H1 (cell line): ENCODE measurements around the gene CST9L. TPM values are rescaled to one million over a fixed set of nuclear protein-coding genes. Genes with fewer than 3 reads are reported as not detected.

ENCODE experiments used
- CTCF ChIA-PET: fragments of 300-600 bp; sonication (Branson Sonifier 250); formaldehyde crosslinking; loops from one replicate; lab custom pipeline; 2021; ENCODE audit not compliant: partially characterized antibody; lab: Charles Lee
- POLR2A ChIA-PET: fragments of 300-600 bp; sonication (Branson Sonifier 250); formaldehyde crosslinking; loops from one replicate; lab custom pipeline; 2021; ENCODE audit warnings: inconsistent platforms; ENCODE audit not compliant: partially characterized antibody; lab: Charles Lee
- DNase-seq, 2 experiments: peaks; one replicate each; pipeline versions ENCODE4 v3.0.0 to v3.0.0-alpha.2; 2010 to 2022; ENCODE audit warnings: low spot score in 2 of 2, low read depth in 1 of 2, mixed read lengths in 1 of 2
- FAIRE-seq: peaks from 2 replicates; lab custom pipeline; 2011; peaks lifted over from hg19 to GRCh38; lab: Jason Lieb, UNC
- H2AFZ ChIP-seq: 2 replicates; pipeline ENCODE4 v1.8.1; 2012; ENCODE audit warnings: low read length, inconsistent platforms
- H2AK5ac ChIP-seq: 2 replicates; pipeline ENCODE4 v1.6.1; 2013; ENCODE audit warnings: low read depth, low read length
- H2BK120ac ChIP-seq: replicated peaks from 2 replicates; pipeline ENCODE3; 2013; ENCODE audit warnings: low read depth, low read length, inconsistent platforms
- H2BK12ac ChIP-seq: 2 replicates; pipeline ENCODE4 v1.6.1; 2013; ENCODE audit warnings: low read depth, low read length
- H2BK15ac ChIP-seq: 2 replicates; pipeline ENCODE4 v1.6.1; 2013; ENCODE audit warnings: low read length
- H2BK20ac ChIP-seq: 2 replicates; pipeline ENCODE4 v1.6.1; 2013; ENCODE audit warnings: low read length
- H2BK5ac ChIP-seq: 2 replicates; pipeline ENCODE4 v1.6.1; 2013; ENCODE audit warnings: low read depth, low read length
- H3K14ac ChIP-seq: 2 replicates; pipeline ENCODE4 v1.6.1; 2013; ENCODE audit warnings: inconsistent platforms; ENCODE audit not compliant: insufficient read length
- H3K18ac ChIP-seq: 2 replicates; pipeline ENCODE4 v1.6.1; 2013; ENCODE audit warnings: low read length; ENCODE audit errors: extremely low read depth
- H3K23ac ChIP-seq: 2 replicates; pipeline ENCODE4 v1.6.1; 2013; ENCODE audit warnings: inconsistent platforms; ENCODE audit not compliant: insufficient read length
- H3K23me2 ChIP-seq: 2 replicates; pipeline ENCODE4 v1.6.1; 2013; ENCODE audit warnings: low read depth, low read length
- H3K27ac ChIP-seq: 2 replicates; pipeline ENCODE4 v1.6.1; 2011; ENCODE audit warnings: low read depth, low read length, inconsistent platforms
- H3K27me3 ChIP-seq, 4 experiments: replicated peaks in 1 of 4; 1 replicate in 1 of 4; 2 replicates in 3 of 4; pipeline versions ENCODE4 v1.6.1 to v1.8.1; 2011 to 2013; ENCODE audit warnings: low read length in 3 of 4, mild to moderate bottlenecking in 3 of 4, inconsistent platforms in 2 of 4, mixed read lengths in 2 of 4, moderate library complexity in 1 of 4; ENCODE audit not compliant: control insufficient read depth in 3 of 4, insufficient read depth in 3 of 4; ENCODE audit errors: extremely low read depth in 1 of 4
- H3K36me3 ChIP-seq, 4 experiments: 2 replicates each; pipeline versions ENCODE4 v1.6.1 to v1.8.1; 2011 to 2013; ENCODE audit warnings: mild to moderate bottlenecking in 4 of 4, low read length in 3 of 4, moderate library complexity in 2 of 4, control low read depth in 1 of 4, inconsistent platforms in 1 of 4; ENCODE audit not compliant: insufficient read depth in 4 of 4, control insufficient read depth in 2 of 4
- H3K4ac ChIP-seq: replicated peaks from 2 replicates; pipeline ENCODE3; 2013; ENCODE audit warnings: low read length, low read depth, mixed read lengths, inconsistent platforms; ENCODE audit not compliant: insufficient read length
- H3K4me1 ChIP-seq, 4 experiments: replicated peaks in 1 of 4; 1 replicate in 1 of 4; 2 replicates in 3 of 4; pipeline versions ENCODE4 v1.6.1 to v1.8.1; 2011 to 2013; ENCODE audit warnings: low read length in 3 of 4, inconsistent platforms in 2 of 4, mixed read lengths in 1 of 4; ENCODE audit not compliant: insufficient read depth in 4 of 4, control insufficient read depth in 3 of 4
- H3K4me2 ChIP-seq, 2 experiments: 2 replicates each; pipeline versions ENCODE4 v1.6.1 to v1.8.1; 2011 to 2013; ENCODE audit warnings: low read depth in 2 of 2, low read length in 2 of 2, control low read depth in 1 of 2, inconsistent platforms in 1 of 2, mild to moderate bottlenecking in 1 of 2; ENCODE audit not compliant: insufficient read depth in 1 of 2
- H3K4me3 ChIP-seq, 4 experiments: fragments of 200-600, 300-600 bp in 1 of 4; sonication (generic), shearing (Covaris generic), sonication (Bioruptor Twin) in 1 of 4; 2 replicates each; pipeline versions ENCODE4 v1.5.1 to v1.8.1; 2011 to 2016; ENCODE audit warnings: low read length in 4 of 4, low read depth in 3 of 4, control low read depth in 2 of 4, inconsistent platforms in 2 of 4, mild to moderate bottlenecking in 2 of 4, mixed read lengths in 1 of 4, moderate library complexity in 1 of 4; ENCODE audit not compliant: insufficient read depth in 2 of 4; ENCODE audit errors: extremely low read depth in 1 of 4
- H3K56ac ChIP-seq: replicated peaks from 2 replicates; pipeline ENCODE3; 2013; ENCODE audit warnings: low read depth, mild to moderate bottlenecking, mixed read lengths, low read length, inconsistent platforms; ENCODE audit not compliant: insufficient read length
- H3K79me1 ChIP-seq: 2 replicates; pipeline ENCODE4 v1.6.1; 2013; ENCODE audit warnings: low read depth, low read length, control low read depth
- H3K79me2 ChIP-seq, 2 experiments: 2 replicates each; pipeline versions ENCODE4 v1.6.1 to v1.8.1; 2012 to 2013; ENCODE audit warnings: low read length in 2 of 2, mild to moderate bottlenecking in 2 of 2, inconsistent platforms in 1 of 2; ENCODE audit not compliant: insufficient read depth in 2 of 2, control insufficient read depth in 1 of 2
- H3K9ac ChIP-seq, 4 experiments: replicated peaks in 1 of 4; 1 replicate in 1 of 4; 2 replicates in 3 of 4; pipeline versions ENCODE4 v1.6.1 to v1.8.1; 2011 to 2013; ENCODE audit warnings: low read depth in 3 of 4, low read length in 3 of 4, control low read depth in 2 of 4, mild to moderate bottlenecking in 2 of 4, moderate library complexity in 2 of 4, inconsistent platforms in 1 of 4; ENCODE audit errors: extremely low read depth in 1 of 4
- H3K9me3 ChIP-seq, 2 experiments: 2 replicates each; pipeline versions ENCODE4 v1.6.1 to v1.8.1; 2012 to 2013; ENCODE audit warnings: mild to moderate bottlenecking in 2 of 2, moderate library complexity in 2 of 2, control low read depth in 1 of 2, inconsistent platforms in 1 of 2, low read depth in 1 of 2, low read length in 1 of 2, mixed read lengths in 1 of 2; ENCODE audit not compliant: insufficient read depth in 2 of 2
- H4K20me1 ChIP-seq, 2 experiments: replicated peaks in 1 of 2; 2 replicates each; pipeline versions ENCODE3 to v1.8.1; 2011 to 2013; ENCODE audit warnings: inconsistent platforms in 2 of 2, low read length in 2 of 2, mild to moderate bottlenecking in 1 of 2; ENCODE audit not compliant: insufficient read depth in 2 of 2, control insufficient read depth in 1 of 2
- H4K5ac ChIP-seq: 2 replicates; pipeline ENCODE4 v1.6.1; 2013; ENCODE audit warnings: low read length, low read depth, mixed read lengths, inconsistent platforms; ENCODE audit not compliant: insufficient read length
- H4K8ac ChIP-seq: 2 replicates; pipeline ENCODE4 v1.8.0; 2013; ENCODE audit warnings: mild to moderate bottlenecking, moderate library complexity, low read length, inconsistent platforms; ENCODE audit not compliant: insufficient read depth; ENCODE audit errors: extremely low read depth
- H4K91ac ChIP-seq: replicated peaks from 2 replicates; pipeline ENCODE3; 2013; ENCODE audit warnings: low read length, mixed read lengths, inconsistent platforms; ENCODE audit not compliant: insufficient read length
- ASH2L ChIP-seq: fragments of 200-600, 300-600 bp; sonication (generic); IDR thresholded peaks from one replicate; pipeline ENCODE4 v1.7.1; 2017; ENCODE audit warnings: low read length
- CBX5 ChIP-seq: fragments of 300-800, 300-1000 bp; sonication (generic); IDR thresholded peaks from 2 replicates; pipeline ENCODE4 v1.7.1; 2016; ENCODE audit warnings: antibody characterized with exemption, low read length, low read depth
- CTBP2 ChIP-seq: IDR thresholded peaks from 2 replicates; pipeline ENCODE4 v1.7.0; 2011; ENCODE audit warnings: borderline replicate concordance, mild to moderate bottlenecking, moderate library complexity, mixed read lengths, low read length; ENCODE audit not compliant: insufficient read depth, insufficient read length
- EP300 ChIP-seq, 2 experiments: IDR thresholded peaks; 1 replicate in 1 of 2; 2 replicates in 1 of 2; pipeline ENCODE4 v1.6.1; 2011 to 2012; ENCODE audit warnings: low read depth in 2 of 2, low read length in 2 of 2, mild to moderate bottlenecking in 2 of 2, borderline replicate concordance in 1 of 2, inconsistent platforms in 1 of 2, moderate library complexity in 1 of 2
- GTF2F1 ChIP-seq: IDR thresholded peaks from 2 replicates; pipeline ENCODE4 v1.6.1; 2012; ENCODE audit warnings: low read depth, low read length, improper control_type of control experiment, borderline replicate concordance
- HDAC6 ChIP-seq: IDR thresholded peaks from one replicate; pipeline ENCODE4 v1.7.1; 2012; ENCODE audit warnings: low read depth, mild to moderate bottlenecking, inconsistent platforms, low read length, moderate library complexity
- KDM1A ChIP-seq: fragments of 200-600, 300-600 bp; sonication (generic); IDR thresholded peaks from 2 replicates; pipeline ENCODE4 v1.7.1; 2016; ENCODE audit warnings: mild to moderate bottlenecking, low read length, borderline replicate concordance
- MAX ChIP-seq: IDR thresholded peaks from 2 replicates; pipeline ENCODE4 v1.6.1; 2012; ENCODE audit warnings: inconsistent platforms
- NANOG ChIP-seq: IDR thresholded peaks from 2 replicates; pipeline ENCODE4 v1.6.1; 2011; ENCODE audit warnings: low read length, low read depth, mild to moderate bottlenecking, inconsistent platforms; ENCODE audit not compliant: insufficient read depth, poor library complexity, severe bottlenecking
- POLR2AphosphoS5 ChIP-seq: IDR thresholded peaks from 2 replicates; pipeline ENCODE4 v1.6.1; 2011; ENCODE audit warnings: low read depth, low read length
- RXRA ChIP-seq: IDR thresholded peaks from 2 replicates; pipeline ENCODE4 v1.6.1; 2011; ENCODE audit warnings: low read depth, mild to moderate bottlenecking, low read length, moderate library complexity; ENCODE audit not compliant: insufficient read depth
- SAP30 ChIP-seq: fragments of 300-600 bp; sonication (generic); IDR thresholded peaks from 2 replicates; pipeline ENCODE4 v1.7.1; 2012; ENCODE audit warnings: low read length, moderate library complexity, mild to moderate bottlenecking, inconsistent platforms; ENCODE audit not compliant: insufficient read depth, insufficient replicate concordance
- SP2 ChIP-seq: IDR thresholded peaks from 2 replicates; pipeline ENCODE4 v1.6.1; 2012; ENCODE audit warnings: mild to moderate bottlenecking, low read length, inconsistent platforms
- SRF ChIP-seq: IDR thresholded peaks from 2 replicates; pipeline ENCODE4 v1.6.1; 2011; ENCODE audit warnings: mild to moderate bottlenecking, low read depth, low read length, moderate library complexity
- TAF7 ChIP-seq: optimal IDR thresholded peaks from 2 replicates; pipeline ENCODE3; 2011; ENCODE audit warnings: low read depth, mild to moderate bottlenecking, inconsistent platforms, low read length, moderate library complexity, borderline replicate concordance
- polyA plus RNA-seq, 7 experiments: library from polyadenylated mRNA; depleted of rRNA in 3 of 7; stranded (reverse) in 5 of 7; unstranded in 2 of 7; fragments of >200 nt in 5 of 7; fragments of 200-250 nt in 2 of 7; gene quantifications; 1 replicate in 5 of 7; 2 replicates in 1 of 7; 4 replicates in 1 of 7; pipeline versions ENCODE4 v1.2.1 to v1.2.3, GENCODE V29; 2011 to 2013; ENCODE audit warnings: missing spikeins in 2 of 7, mixed read lengths in 2 of 7
- total RNA-seq: library from RNA; stranded (reverse); fragmentation: NEBNext Ultra II Directional; extraction: Animal tissue kit (Norgen Biotek cat#: 25700); gene quantifications from 2 replicates; pipeline ENCODE4 v1.2.1, GENCODE V29; 2021

Gene CST9L
- total and polyA plus RNA-seq, 2 of the 8 experiments (the other 6 are each of a cell fraction or from before 2014, with no cell fraction given) = not detected

DNA sequence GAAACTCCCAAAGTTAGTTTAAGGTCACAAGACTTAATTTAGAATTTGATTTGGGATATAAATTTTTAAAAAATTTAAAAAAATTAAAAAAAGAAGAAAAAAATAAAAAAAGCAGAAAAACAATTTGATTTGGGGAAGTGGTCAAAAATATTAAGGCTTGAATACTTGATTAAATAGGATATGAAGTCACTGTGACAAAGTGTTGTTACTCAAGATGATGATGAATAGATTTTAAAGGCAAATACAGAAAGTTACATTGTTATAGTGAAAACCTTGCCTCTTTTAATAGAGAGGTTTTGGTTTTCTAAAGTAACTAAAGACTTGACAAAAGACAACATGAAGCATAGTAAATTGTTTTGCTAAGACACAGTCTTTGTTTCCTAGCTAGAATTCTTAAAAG is 30.2 kb upstream of the CST9L start:
- Histone ChIP-seq H3K56ac (no peak overlapping the region), H3K27ac (no peak overlapping the region), H3K9ac (no peak overlapping the region), H2BK12ac (no peak overlapping the region), H2AK5ac (no peak overlapping the region), H3K79me2 (no peaks in the 10 kb centered on the region), H3K27me3 (no peaks in the 10 kb centered on the region), H3K4me3 (no peak overlapping the region), H3K14ac (no peak overlapping the region), H3K18ac (no peak overlapping the region), H3K4me2 (no peak overlapping the region), H4K8ac (no peak overlapping the region), H2AFZ (no peak overlapping the region), H3K4ac (no peak overlapping the region), H3K79me1 (no peaks in the 10 kb centered on the region), H2BK20ac (no peak overlapping the region), H3K4me1 (no peaks in the 10 kb centered on the region), H2BK120ac (no peak overlapping the region), H2BK15ac (no peak overlapping the region), H3K9me3 (no peaks in the 10 kb centered on the region), H2BK5ac (no peak overlapping the region), H4K20me1 (no peaks in the 10 kb centered on the region), H3K36me3 (no peaks in the 10 kb centered on the region), H4K91ac (no peak overlapping the region), H3K23me2 (no peaks in the 10 kb centered on the region), H4K5ac (no peak overlapping the region), H3K23ac (no peak overlapping the region)
- FAIRE-seq = no peak
- POLR2A ChIA-PET = no interaction called here
- CTCF ChIA-PET = interaction anchor here (1.5 to 18.5 kb wide), 3 partner anchors 10 to 154 kb away, joined by 3 to 328 read pairs (median 5); partner anchors contain the start of genes CST11 and CSTL1
- no peak for TF ChIP-seq TAF7
- no peak for TF ChIP-seq KDM1A
- TF ChIP-seq CTBP2 = no peak
- no peak for TF ChIP-seq POLR2AphosphoS5
- no peak for TF ChIP-seq MAX
- TF ChIP-seq RXRA = no peak
- TF ChIP-seq EP300 (IDR thresholded peaks at IDR 0.05; ENCODE audit: borderline replicate concordance in 1 of 2, low read depth in 2 of 2, low read length in 2 of 2) = no peak
- TF ChIP-seq GTF2F1 = no peak
- TF ChIP-seq SP2 = no peak
- TF ChIP-seq SAP30 = no peak
- no peak for TF ChIP-seq HDAC6
- no peak for TF ChIP-seq SRF
- TF ChIP-seq ASH2L = no peak
- TF ChIP-seq CBX5 = no peak
- no peak for TF ChIP-seq NANOG
- DNase-seq = no peak
